ENCODE data around the gene SYT12. TPM values are rescaled to one million over a fixed set of nuclear protein-coding genes. Genes with fewer than 3 reads are reported as not detected.

Gene SYT12
- total RNA-seq, 6 experiments from 2014 or later = not detected

DNA sequence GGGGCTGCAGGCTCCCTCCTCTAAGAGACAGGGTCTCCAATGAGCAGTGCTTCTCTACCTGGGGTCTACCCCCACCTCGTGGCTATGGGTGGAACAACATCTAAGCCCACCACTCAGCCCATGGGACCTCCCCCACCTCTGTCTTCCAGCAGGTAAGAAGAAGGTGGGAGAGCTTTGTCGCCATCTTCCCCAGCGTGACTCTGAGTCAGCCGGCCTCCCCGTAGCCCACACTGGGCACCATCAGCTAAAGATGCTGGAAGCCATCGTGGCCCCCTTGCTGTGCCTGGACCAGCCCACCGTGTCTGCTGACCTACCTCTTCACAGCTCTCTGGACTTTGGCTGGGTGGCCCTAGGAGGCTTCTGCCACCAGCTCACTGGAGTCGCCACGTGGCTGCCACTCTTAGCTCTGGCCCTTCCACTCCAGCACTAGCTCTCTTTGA is 46.9 kb upstream of the SYT12 start:
- peaks cover 25% of the 10 kb centered on the region for H3K4me1 Mint-ChIP-seq (ENCODE audit: low read depth)
- peaks cover 7% of the 10 kb centered on the region; the same call in 1 of the 2 replicates for H3K36me3 Mint-ChIP-seq (ENCODE audit: low read depth)

DNA sequence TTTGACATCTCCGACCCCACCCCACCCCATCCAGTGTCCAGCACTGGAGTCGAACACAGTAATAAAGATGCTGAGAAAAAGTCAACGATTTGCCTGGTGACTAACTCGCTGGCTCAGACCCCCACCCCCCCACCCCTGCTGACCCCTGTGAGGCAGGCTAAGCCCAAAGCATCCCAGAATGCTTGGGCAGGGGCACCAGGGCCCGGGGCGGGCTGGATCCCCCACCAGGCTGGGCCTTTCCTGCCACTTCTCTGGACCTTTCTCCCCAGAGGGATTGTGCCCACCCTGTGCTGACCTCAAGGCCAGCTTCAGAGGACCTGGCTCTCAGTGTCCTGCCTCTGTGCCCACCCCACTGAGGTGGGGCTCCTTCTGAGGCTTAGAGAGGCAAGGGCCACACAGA is 46.0 kb upstream of the SYT12 start:
- H3K27ac Mint-ChIP-seq = no peak overlapping the region
- no peaks in the 10 kb centered on the region for H3K27me3 Mint-ChIP-seq (ENCODE audit: insufficient read depth)
- peaks cover 26% of the 10 kb centered on the region for H3K9me3 Mint-ChIP-seq
- peaks cover 23% of the 10 kb centered on the region for H3K4me1 Mint-ChIP-seq (ENCODE audit: low read depth)
- TF ChIP-seq, protein P1, sequence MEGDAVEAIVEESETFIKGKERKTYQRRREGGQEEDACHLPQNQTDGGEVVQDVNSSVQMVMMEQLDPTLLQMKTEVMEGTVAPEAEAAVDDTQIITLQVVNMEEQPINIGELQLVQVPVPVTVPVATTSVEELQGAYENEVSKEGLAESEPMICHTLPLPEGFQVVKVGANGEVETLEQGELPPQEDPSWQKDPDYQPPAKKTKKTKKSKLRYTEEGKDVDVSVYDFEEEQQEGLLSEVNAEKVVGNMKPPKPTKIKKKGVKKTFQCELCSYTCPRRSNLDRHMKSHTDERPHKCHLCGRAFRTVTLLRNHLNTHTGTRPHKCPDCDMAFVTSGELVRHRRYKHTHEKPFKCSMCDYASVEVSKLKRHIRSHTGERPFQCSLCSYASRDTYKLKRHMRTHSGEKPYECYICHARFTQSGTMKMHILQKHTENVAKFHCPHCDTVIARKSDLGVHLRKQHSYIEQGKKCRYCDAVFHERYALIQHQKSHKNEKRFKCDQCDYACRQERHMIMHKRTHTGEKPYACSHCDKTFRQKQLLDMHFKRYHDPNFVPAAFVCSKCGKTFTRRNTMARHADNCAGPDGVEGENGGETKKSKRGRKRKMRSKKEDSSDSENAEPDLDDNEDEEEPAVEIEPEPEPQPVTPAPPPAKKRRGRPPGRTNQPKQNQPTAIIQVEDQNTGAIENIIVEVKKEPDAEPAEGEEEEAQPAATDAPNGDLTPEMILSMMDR (IDR thresholded peaks at IDR 0.05) = no peak
- no peak for DNase-seq
- peaks cover 7% of the 10 kb centered on the region; the same call in 1 of the 2 replicates for H3K36me3 Mint-ChIP-seq (ENCODE audit: low read depth)
- no peak overlapping the region for H3K4me3 Mint-ChIP-seq

More for the DNA sequence above, 46.9 kb upstream of the SYT12 start:
- no peaks in the 10 kb centered on the region; the same call in 1 of the 2 replicates for H3K27me3 Mint-ChIP-seq (ENCODE audit: insufficient read depth)
- TF ChIP-seq, protein P1 (IDR thresholded peaks at IDR 0.05) = peak; percentile 84
- H3K9me3 Mint-ChIP-seq = peaks cover 26% of the 10 kb centered on the region
- no peak for DNase-seq
- H3K4me3 Mint-ChIP-seq = no peak overlapping the region
- H3K27ac Mint-ChIP-seq = no peak overlapping the region

DNA sequence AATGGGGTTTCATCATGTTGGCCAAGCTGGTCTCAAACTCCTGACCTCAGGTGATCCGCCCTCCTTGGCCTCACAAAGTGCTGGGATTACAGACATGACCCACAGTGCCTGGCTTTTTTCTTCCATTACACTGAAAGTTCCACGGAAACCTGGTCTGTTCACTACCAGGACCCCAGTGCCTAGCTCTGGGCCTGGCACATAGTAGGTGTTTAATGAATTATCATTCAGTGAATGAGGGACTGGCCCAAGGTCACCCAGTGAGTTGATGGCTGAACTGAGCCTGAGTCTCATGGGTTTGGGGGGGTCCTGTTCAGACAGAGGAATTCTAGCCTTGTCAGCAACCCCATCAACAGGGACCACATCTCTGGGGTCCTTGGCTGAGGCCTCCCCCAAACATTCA is 44.7 kb upstream of the SYT12 start:
- Mint-ChIP-seq H3K4me1 (ENCODE audit: low read depth) (peaks cover 32% of the 10 kb centered on the region), H3K27ac (no peak overlapping the region)
- DNase-seq = no peak

DNA sequence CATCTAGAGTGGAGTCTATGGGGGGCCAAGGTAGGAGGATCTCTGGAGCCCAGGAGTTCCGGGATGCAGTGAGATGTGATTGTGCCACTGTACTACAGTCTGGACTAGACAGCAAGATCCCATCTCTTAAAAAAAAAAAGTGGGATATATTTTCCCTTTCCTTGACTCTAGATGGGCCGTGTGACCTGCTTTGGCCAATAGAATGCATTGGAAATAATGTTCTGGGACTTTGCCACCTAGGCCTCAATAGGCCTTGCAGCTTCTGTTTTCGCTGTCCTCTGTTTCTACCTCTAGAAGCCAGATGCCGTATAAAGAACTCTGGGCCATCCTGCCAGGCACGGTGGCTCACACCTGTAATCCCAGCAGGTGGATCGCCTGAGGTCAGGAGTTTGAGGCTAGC is 44.2 kb upstream of the SYT12 start:
- Mint-ChIP-seq H3K27me3 (ENCODE audit: insufficient read depth) (no peaks in the 10 kb centered on the region), H3K4me1 (ENCODE audit: low read depth) (peaks cover 36% of the 10 kb centered on the region), H3K4me3 (no peak overlapping the region), H3K27ac (no peak overlapping the region), H3K9me3 (peaks cover 26% of the 10 kb centered on the region), H3K36me3 (ENCODE audit: low read depth) (peaks cover 7% of the 10 kb centered on the region; the same call in 1 of the 2 replicates)
- TF ChIP-seq, protein P1 (IDR thresholded peaks at IDR 0.05) = no peak
- no peak for DNase-seq

More for the DNA sequence above, 44.7 kb upstream of the SYT12 start:
- Mint-ChIP-seq H3K9me3 (peaks cover 26% of the 10 kb centered on the region), H3K4me3 (no peak overlapping the region), H3K27me3 (ENCODE audit: insufficient read depth) (no peaks in the 10 kb centered on the region), H3K36me3 (ENCODE audit: low read depth) (peaks cover 7% of the 10 kb centered on the region; the same call in 1 of the 2 replicates)
- TF ChIP-seq, protein P1 (IDR thresholded peaks at IDR 0.05) = no peak

DNA sequence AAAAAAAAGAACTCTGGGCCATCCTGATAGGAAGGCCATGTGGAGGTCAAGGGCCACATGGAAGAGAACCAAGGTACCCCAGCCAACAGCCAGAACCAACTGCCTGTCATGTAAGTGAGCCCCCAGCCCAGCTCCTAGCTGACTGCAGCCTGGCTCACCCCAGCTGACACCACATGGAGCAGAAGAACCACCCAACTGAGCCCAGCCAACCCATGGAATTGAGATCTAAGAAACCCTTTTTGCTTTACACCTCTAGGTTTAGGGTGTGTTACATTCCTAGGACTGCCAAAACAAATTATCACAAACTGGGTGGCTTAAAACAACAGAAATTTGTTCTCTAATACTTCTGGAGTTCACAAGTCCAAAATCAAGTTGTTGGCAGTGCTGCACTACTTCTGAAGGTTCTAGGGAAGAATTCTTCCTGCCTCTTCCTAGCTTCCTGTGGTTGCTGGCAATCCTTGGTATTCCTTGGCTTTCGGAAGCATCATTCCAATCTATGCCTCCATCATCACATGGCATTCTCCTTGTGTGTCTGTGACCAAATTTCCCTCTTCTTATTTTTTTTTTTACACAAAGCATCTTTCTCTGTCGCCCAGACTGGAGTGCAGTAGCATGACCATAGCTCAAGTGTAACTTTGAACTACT is 43.5 kb upstream of the SYT12 start:
- TF ChIP-seq, protein P1 (IDR thresholded peaks at IDR 0.05) = no peak
- H3K4me3 Mint-ChIP-seq = no peak overlapping the region
- DNase-seq = no peak
- no peaks in the 10 kb centered on the region; the same call in 1 of the 2 replicates for H3K27me3 Mint-ChIP-seq (ENCODE audit: insufficient read depth)
- peaks cover 36% of the 10 kb centered on the region for H3K4me1 Mint-ChIP-seq (ENCODE audit: low read depth)
- peaks cover 7% of the 10 kb centered on the region; the same call in 1 of the 2 replicates for H3K36me3 Mint-ChIP-seq (ENCODE audit: low read depth)
- no peak overlapping the region for H3K27ac Mint-ChIP-seq
- peaks cover 26% of the 10 kb centered on the region for H3K9me3 Mint-ChIP-seq
